ENCODE results near the gene C1orf87. TPM values are rescaled to one million over a fixed set of nuclear protein-coding genes. Genes with fewer than 3 reads are reported as not detected.

Gene C1orf87
- total and polyA plus RNA-seq, 2 donors from 2014 or later: 0.38 to 0.45 TPM

GRCh38 chr1:60017508-60018205 is 55.9 kb downstream of the C1orf87 start:
- no peak overlapping the region for H3K9ac ChIP-seq (ENCODE audit: low read length in 3 of 3)
- intact Hi-C loops (cut with DNase I): no loop called here
- peaks cover 0 to 4% (median 0%) of the 10 kb centered on the region in 3 donors for H3K9me3 ChIP-seq (ENCODE audit: control insufficient read depth in 2 of 3, insufficient read depth in 1 of 3, low read length in 3 of 3)
- no peaks in the 10 kb centered on the region for H3K4me1 ChIP-seq (ENCODE audit: control insufficient read depth in 2 of 3, insufficient read depth in 2 of 3, low read depth in 1 of 3, low read length in 3 of 3)
- no peak overlapping the region for H3K27ac ChIP-seq (ENCODE audit: low read depth in 2 of 2, low read length in 2 of 2)
- no peak for TF ChIP-seq CTCF (IDR thresholded peaks at IDR 0.05; ENCODE audit: borderline replicate concordance, extremely low read depth, insufficient read depth)
- no peaks in the 10 kb centered on the region for H3K36me3 ChIP-seq (ENCODE audit: control insufficient read depth in 2 of 3, insufficient read depth in 3 of 3, low read length in 3 of 3)
- FAIRE-seq (no peak), DNase-seq (no peak)
- no peaks in the 10 kb centered on the region for H3K27me3 ChIP-seq (ENCODE audit: control insufficient read depth, insufficient read depth, low read length)
- H3K4me3 ChIP-seq (ENCODE audit: low read length in 3 of 3): no peak overlapping the region

DNA sequence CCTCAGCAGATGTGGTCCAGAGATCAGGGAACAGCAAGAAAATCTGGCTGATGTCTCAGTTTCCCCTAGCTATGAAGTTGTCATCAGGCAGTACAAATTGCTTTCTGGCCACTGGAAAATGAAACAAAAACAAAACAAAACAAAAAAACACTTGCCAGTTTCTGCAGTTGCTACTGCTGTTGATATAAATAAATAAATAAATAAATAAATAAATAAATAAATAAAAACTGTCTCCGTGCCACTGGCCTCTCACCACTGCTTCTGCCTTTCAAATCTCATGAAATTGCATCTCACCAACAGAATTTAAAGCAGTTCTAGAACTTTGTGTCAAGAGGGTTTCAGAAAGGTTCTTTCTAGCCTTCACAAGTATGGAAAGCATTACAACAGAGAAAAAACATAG is 62.9 kb downstream of the C1orf87 start:
- H3K27me3 ChIP-seq (ENCODE audit: control insufficient read depth, insufficient read depth, low read length): no peaks in the 10 kb centered on the region
- no peak for FAIRE-seq
- H3K9me3 ChIP-seq (ENCODE audit: control insufficient read depth in 2 of 3, insufficient read depth in 1 of 3, low read length in 3 of 3): no peaks in the 10 kb centered on the region
- intact Hi-C loops (cut with DNase I): no loop called here
- DNase-seq: no peak
- H3K27ac ChIP-seq (ENCODE audit: low read depth in 2 of 2, low read length in 2 of 2): no peak overlapping the region
- H3K4me1 ChIP-seq (ENCODE audit: control insufficient read depth in 2 of 3, insufficient read depth in 2 of 3, low read depth in 1 of 3, low read length in 3 of 3): no peaks in the 10 kb centered on the region
- H3K4me3 ChIP-seq (ENCODE audit: low read length in 3 of 3): no peak overlapping the region
- no peaks in the 10 kb centered on the region for H3K36me3 ChIP-seq (ENCODE audit: control insufficient read depth in 2 of 3, insufficient read depth in 3 of 3, low read length in 3 of 3)
- no peak for TF ChIP-seq CTCF (IDR thresholded peaks at IDR 0.05; ENCODE audit: borderline replicate concordance, extremely low read depth, insufficient read depth)
- no peak overlapping the region for H3K9ac ChIP-seq (ENCODE audit: low read length in 3 of 3)

DNA sequence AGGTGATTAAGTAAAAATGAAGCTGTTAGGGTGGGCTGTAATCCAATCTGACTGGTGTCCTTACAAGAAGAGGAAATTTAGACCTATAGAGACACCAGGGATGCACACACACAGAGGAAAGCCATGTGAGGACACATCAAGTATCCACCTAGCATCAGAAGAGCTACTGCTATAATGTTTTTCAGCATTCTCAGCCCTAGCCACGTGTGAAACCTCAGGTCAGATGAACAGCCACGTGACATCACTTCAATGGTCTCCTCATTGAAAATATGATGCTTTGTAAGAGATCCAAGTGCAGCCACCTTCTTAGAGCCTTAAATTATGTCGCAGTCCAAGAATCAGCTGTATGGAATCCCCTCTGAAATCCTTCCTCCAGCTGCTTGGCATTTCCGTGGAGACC is 65.1 kb downstream of the C1orf87 start:
- Histone ChIP-seq H3K27ac (ENCODE audit: low read depth in 2 of 2, low read length in 2 of 2) (no peak overlapping the region), H3K27me3 (ENCODE audit: control insufficient read depth, insufficient read depth, low read length) (no peaks in the 10 kb centered on the region), H3K4me3 (ENCODE audit: low read length in 3 of 3) (no peak overlapping the region), H3K4me1 (ENCODE audit: control insufficient read depth in 2 of 3, insufficient read depth in 2 of 3, low read depth in 1 of 3, low read length in 3 of 3) (no peaks in the 10 kb centered on the region), H3K36me3 (ENCODE audit: control insufficient read depth in 2 of 3, insufficient read depth in 3 of 3, low read length in 3 of 3) (no peaks in the 10 kb centered on the region), H3K9ac (ENCODE audit: low read length in 3 of 3) (no peak overlapping the region), H3K9me3 (ENCODE audit: control insufficient read depth in 2 of 3, insufficient read depth in 1 of 3, low read length in 3 of 3) (no peaks in the 10 kb centered on the region)
- DNase-seq: no peak
- TF ChIP-seq CTCF (IDR thresholded peaks at IDR 0.05; ENCODE audit: borderline replicate concordance, extremely low read depth, insufficient read depth): no peak
- intact Hi-C loops (cut with DNase I): no loop called here
- FAIRE-seq: no peak

DNA sequence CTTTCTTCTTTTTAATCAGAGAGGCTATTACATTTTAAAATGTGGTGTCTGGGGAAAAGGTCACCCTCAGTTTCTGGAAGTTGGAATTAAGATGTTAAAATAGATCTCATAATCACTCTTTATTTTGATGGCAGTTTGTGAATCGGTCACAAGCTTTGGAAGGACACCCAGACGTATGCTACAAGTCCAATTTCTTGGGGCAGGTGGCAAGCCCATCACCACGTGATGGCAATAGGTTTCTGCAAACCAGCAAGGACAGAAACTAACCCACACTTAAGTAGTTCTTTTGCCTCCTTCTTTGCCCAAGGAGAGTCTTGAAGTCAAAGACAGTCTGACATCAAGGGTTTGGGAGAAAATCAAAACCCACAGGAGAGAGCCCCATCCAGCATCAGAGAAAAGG is 72.9 kb downstream of the C1orf87 start:
- Histone ChIP-seq H3K4me1 (ENCODE audit: control insufficient read depth in 2 of 3, insufficient read depth in 2 of 3, low read depth in 1 of 3, low read length in 3 of 3) (no peaks in the 10 kb centered on the region), H3K36me3 (ENCODE audit: control insufficient read depth in 2 of 3, insufficient read depth in 3 of 3, low read length in 3 of 3) (no peaks in the 10 kb centered on the region), H3K27me3 (ENCODE audit: control insufficient read depth, insufficient read depth, low read length) (no peaks in the 10 kb centered on the region), H3K9ac (ENCODE audit: low read length in 3 of 3) (no peak overlapping the region), H3K4me3 (ENCODE audit: low read length in 3 of 3) (no peak overlapping the region), H3K27ac (ENCODE audit: low read depth in 2 of 2, low read length in 2 of 2) (no peak overlapping the region), H3K9me3 (ENCODE audit: control insufficient read depth in 2 of 3, insufficient read depth in 1 of 3, low read length in 3 of 3) (no peaks in the 10 kb centered on the region)
- FAIRE-seq: no peak
- no peak for DNase-seq
- no peak for TF ChIP-seq CTCF (IDR thresholded peaks at IDR 0.05; ENCODE audit: borderline replicate concordance, extremely low read depth, insufficient read depth)
- intact Hi-C loops (cut with DNase I): no loop called here
